OCI-LY1 (cell line): ENCODE measurements around the gene CCNE1.

ENCODE experiments used
- H2AFZ ChIP-seq: fragments of 200-600 bp; sonication (generic), shearing (Covaris generic); 2 replicates; pipeline ENCODE4 v1.6.0; 2014; ENCODE audit warnings: antibody characterized with exemption, mild to moderate bottlenecking, low read length
- H3F3A ChIP-seq: fragments of 200-600 bp; sonication (generic), shearing (Covaris generic); 2 replicates; pipeline ENCODE4 v1.6.0; 2014; ENCODE audit warnings: mild to moderate bottlenecking, antibody characterized with exemption, low read length, moderate library complexity; ENCODE audit not compliant: insufficient read depth
- H3K27ac ChIP-seq: fragments of 200-600 bp; sonication (generic); 2 replicates; pipeline ENCODE4 v1.5.1; 2014; ENCODE audit warnings: low read length, mixed run types, mild to moderate bottlenecking, low read depth; ENCODE audit not compliant: poor library complexity, severe bottlenecking
- H3K27me3 ChIP-seq: fragments of 200-600 bp; sonication (generic); 2 replicates; pipeline ENCODE4 v1.6.0; 2014; ENCODE audit warnings: antibody characterized with exemption, mild to moderate bottlenecking, low read length, moderate library complexity; ENCODE audit not compliant: insufficient read depth
- H3K36me3 ChIP-seq: fragments of 200-600 bp; sonication (generic); 2 replicates; pipeline ENCODE4 v1.6.1; 2014; ENCODE audit warnings: mild to moderate bottlenecking, antibody characterized with exemption, low read length, moderate library complexity, mixed read lengths; ENCODE audit not compliant: insufficient read depth
- H3K4me1 ChIP-seq: fragments of 200-600 bp; sonication (generic); 2 replicates; pipeline ENCODE4 v1.5.1; 2014; ENCODE audit warnings: mild to moderate bottlenecking, low read length, moderate library complexity; ENCODE audit not compliant: insufficient read depth, severe bottlenecking
- H3K4me2 ChIP-seq: fragments of 200-600 bp; sonication (generic), shearing (Covaris generic); 2 replicates; pipeline ENCODE4 v1.6.1; 2014; ENCODE audit warnings: low read length
- H3K4me3 ChIP-seq: fragments of 200-600 bp; sonication (generic); 2 replicates; pipeline ENCODE4 v1.5.1; 2014; ENCODE audit warnings: low read length, low read depth, mild to moderate bottlenecking, mixed read lengths; ENCODE audit not compliant: poor library complexity, severe bottlenecking
- H3K79me2 ChIP-seq: fragments of 200-600 bp; shearing (Covaris generic); 2 replicates; pipeline ENCODE4 v1.6.1; 2016; ENCODE audit warnings: mixed run types, low read length, mixed read lengths; ENCODE audit not compliant: insufficient read depth
- H3K9ac ChIP-seq: fragments of 200-600 bp; sonication (generic), shearing (Covaris generic); 2 replicates; pipeline ENCODE4 v1.6.1; 2014; ENCODE audit warnings: mild to moderate bottlenecking, low read length, mixed read lengths
- H3K9me2 ChIP-seq: fragments of 200-600 bp; sonication (generic), shearing (Covaris generic); 2 replicates; pipeline ENCODE4 v1.6.1; 2014; ENCODE audit warnings: low read depth, mild to moderate bottlenecking, low read length, mixed read lengths
- H3K9me3 ChIP-seq: fragments of 200-600 bp; shearing (Covaris generic); 2 replicates; pipeline ENCODE4 v1.6.1; 2014; ENCODE audit warnings: low read length, mixed read lengths
- H4K20me1 ChIP-seq: fragments of 200-600 bp; sonication (generic), shearing (Covaris generic); 2 replicates; pipeline ENCODE4 v1.6.0; 2016; ENCODE audit warnings: mild to moderate bottlenecking, low read length; ENCODE audit not compliant: insufficient read depth
- EZH2 ChIP-seq: fragments of 200-600 bp; sonication (generic), shearing (Covaris generic); IDR thresholded peaks from 2 replicates; pipeline ENCODE4 v1.8.0; 2017; ENCODE audit warnings: borderline replicate concordance, mixed run types, mild to moderate bottlenecking, antibody characterized with exemption, low read length, moderate library complexity, mixed read lengths
- TF ChIP-seq, protein P1 (sequence below): fragments of 200-600 bp; sonication (generic), shearing (Covaris generic); IDR thresholded peaks from 2 replicates; pipeline ENCODE4 v1.5.1; 2017; ENCODE audit warnings: mild to moderate bottlenecking, antibody characterized with exemption, low read length, moderate library complexity, mixed read lengths

CCNE1 gene

DNA sequence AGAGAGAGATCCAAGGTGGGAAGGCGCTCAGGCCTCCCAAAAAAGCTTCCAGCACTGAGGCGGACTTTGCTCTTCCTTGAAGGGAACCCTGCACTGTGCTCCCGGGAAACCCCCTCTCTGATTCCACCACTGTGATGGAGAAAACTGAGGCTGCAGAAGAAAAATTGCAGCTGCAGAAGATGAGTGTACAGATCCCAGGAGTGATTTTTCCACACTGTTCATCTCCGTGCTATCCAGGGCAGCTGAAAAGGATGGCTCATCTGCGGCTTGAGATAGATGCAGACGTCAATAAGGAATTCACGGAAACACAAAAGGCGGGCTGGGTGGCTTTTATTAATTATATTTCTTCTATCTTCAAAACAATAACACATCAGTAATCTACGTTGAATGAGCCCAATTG, 26.2 kb downstream of the CCNE1 start:
- no peaks in the 10 kb centered on the region; the same call in 1 of the 2 replicates for H3K27me3 ChIP-seq
- H3K4me2 ChIP-seq: no peak overlapping the region
- H3K4me1 ChIP-seq: peaks cover 7% of the 10 kb centered on the region
- no peaks in the 10 kb centered on the region for H3K79me2 ChIP-seq
- H4K20me1 ChIP-seq: no peaks in the 10 kb centered on the region
- H2AFZ ChIP-seq: no peak overlapping the region
- H3K27ac ChIP-seq: no peak overlapping the region
- TF ChIP-seq, protein P1, sequence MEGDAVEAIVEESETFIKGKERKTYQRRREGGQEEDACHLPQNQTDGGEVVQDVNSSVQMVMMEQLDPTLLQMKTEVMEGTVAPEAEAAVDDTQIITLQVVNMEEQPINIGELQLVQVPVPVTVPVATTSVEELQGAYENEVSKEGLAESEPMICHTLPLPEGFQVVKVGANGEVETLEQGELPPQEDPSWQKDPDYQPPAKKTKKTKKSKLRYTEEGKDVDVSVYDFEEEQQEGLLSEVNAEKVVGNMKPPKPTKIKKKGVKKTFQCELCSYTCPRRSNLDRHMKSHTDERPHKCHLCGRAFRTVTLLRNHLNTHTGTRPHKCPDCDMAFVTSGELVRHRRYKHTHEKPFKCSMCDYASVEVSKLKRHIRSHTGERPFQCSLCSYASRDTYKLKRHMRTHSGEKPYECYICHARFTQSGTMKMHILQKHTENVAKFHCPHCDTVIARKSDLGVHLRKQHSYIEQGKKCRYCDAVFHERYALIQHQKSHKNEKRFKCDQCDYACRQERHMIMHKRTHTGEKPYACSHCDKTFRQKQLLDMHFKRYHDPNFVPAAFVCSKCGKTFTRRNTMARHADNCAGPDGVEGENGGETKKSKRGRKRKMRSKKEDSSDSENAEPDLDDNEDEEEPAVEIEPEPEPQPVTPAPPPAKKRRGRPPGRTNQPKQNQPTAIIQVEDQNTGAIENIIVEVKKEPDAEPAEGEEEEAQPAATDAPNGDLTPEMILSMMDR: no peak
- TF ChIP-seq EZH2: no peak
- H3K9me2 ChIP-seq: no peaks in the 10 kb centered on the region
- H3K9ac ChIP-seq: no peak overlapping the region
- H3K4me3 ChIP-seq: no peak overlapping the region
- H3K9me3 ChIP-seq: no peaks in the 10 kb centered on the region
- H3K36me3 ChIP-seq: no peaks in the 10 kb centered on the region
- H3F3A ChIP-seq: no peaks in the 10 kb centered on the region

DNA sequence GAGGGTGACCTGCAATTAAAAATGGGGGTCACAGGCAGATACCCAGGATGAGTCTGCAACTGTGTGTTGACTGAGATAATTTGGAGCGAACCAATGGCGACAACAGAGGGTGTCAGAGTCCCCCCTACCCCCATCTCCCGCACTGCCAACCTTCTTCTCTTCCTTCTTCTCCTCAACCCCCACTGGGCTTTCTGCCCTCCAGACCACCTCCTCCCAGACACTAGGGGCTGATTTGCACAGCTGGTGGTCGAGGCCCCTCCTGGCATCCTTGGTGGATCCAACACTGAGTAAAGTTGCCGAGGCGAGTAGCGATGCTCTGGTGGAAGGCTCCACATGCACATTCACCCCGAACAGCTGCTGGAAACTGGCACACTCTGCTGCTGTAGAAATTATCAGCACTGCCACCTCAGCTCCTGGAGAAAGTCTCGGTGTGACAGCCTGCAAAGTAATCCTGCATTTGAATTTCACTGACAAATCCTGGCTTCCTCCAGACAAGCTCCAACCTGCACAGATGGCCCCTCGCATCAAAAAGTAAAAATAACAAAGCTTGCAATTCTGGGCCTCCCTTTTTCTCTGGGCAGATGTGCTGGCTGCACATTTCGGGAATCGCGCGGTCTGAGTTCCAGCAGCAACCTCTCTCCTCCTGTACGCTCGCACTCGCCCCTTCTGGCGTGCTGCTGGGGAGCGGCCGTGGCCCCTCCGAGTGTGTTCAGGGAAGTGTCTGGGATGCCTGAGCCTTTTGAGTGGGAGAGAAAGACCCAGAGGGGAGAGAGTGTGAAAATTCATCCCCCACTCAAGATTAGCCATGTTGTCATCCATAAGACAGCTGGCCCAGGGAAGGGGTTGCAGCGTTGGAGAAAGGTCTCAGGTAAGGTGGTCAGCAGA, 28.5 kb downstream of the CCNE1 start:
- Histone ChIP-seq H4K20me1 (no peaks in the 10 kb centered on the region), H3K4me3 (no peak overlapping the region), H3K4me2 (no peak overlapping the region)

DNA sequence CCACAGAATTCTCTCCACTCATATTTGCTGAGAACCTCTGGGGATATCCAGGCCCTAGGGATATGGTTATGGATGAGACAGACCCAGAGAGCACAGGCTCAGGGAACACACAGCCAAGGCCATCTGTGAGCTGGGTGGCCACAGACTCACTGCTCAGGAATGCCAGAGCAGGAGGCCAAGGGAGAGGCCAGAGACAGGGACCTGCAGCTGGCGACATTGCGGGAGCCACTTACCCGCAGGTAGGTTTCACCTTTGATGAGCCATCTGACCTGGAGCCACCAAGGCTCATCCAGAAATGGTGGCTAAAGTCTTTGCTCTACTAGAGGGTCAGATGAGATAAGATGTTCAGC, 29.4 kb downstream of the CCNE1 start:
- H3F3A ChIP-seq: no peaks in the 10 kb centered on the region
- TF ChIP-seq, protein P1: no peak
- TF ChIP-seq EZH2: no peak
- H3K4me3 ChIP-seq: no peak overlapping the region

More for the DNA sequence above, 28.5 kb downstream of the CCNE1 start:
- Histone ChIP-seq H3K79me2 (no peaks in the 10 kb centered on the region), H2AFZ (no peak overlapping the region), H3K9ac (no peak overlapping the region), H3K9me3 (no peaks in the 10 kb centered on the region), H3K4me1 (peaks cover 14% of the 10 kb centered on the region), H3F3A (no peaks in the 10 kb centered on the region), H3K36me3 (no peaks in the 10 kb centered on the region), H3K9me2 (no peaks in the 10 kb centered on the region), H3K27me3 (peaks cover 4% of the 10 kb centered on the region; the same call in 1 of the 2 replicates), H3K27ac (no peak overlapping the region)
- TF ChIP-seq EZH2: no peak
- TF ChIP-seq, protein P1: no peak

More for the DNA sequence above, 29.4 kb downstream of the CCNE1 start:
- Histone ChIP-seq H3K4me2 (no peak overlapping the region), H3K36me3 (no peaks in the 10 kb centered on the region), H3K79me2 (no peaks in the 10 kb centered on the region), H3K9me3 (no peaks in the 10 kb centered on the region), H3K9me2 (no peaks in the 10 kb centered on the region), H4K20me1 (no peaks in the 10 kb centered on the region), H2AFZ (no peak overlapping the region), H3K9ac (no peak overlapping the region), H3K27me3 (peaks cover 4% of the 10 kb centered on the region; the same call in 1 of the 2 replicates), H3K27ac (no peak overlapping the region), H3K4me1 (peaks cover 21% of the 10 kb centered on the region)
